Endothelial cell of umbilical vein (primary cell): ENCODE measurements around the gene ANXA6.

Experiments used
- EZH2 ChIP-seq: IDR thresholded peaks from 2 replicates; pipeline ENCODE4 v1.6.1; 2012; ENCODE audit warnings: borderline replicate concordance, low read depth, mild to moderate bottlenecking, moderate library complexity, low read length, inconsistent platforms; ENCODE audit not compliant: severe bottlenecking
- JUN ChIP-seq: IDR thresholded peaks from 2 replicates; pipeline ENCODE4 v1.6.1; 2011; ENCODE audit warnings: borderline replicate concordance, low read depth; ENCODE audit not compliant: insufficient read length, insufficient read depth
- TF ChIP-seq, protein P1 (sequence below), 2 donors: IDR thresholded peaks; 1 replicate in 1 of 2; 2 replicates in 1 of 2; pipeline ENCODE4 v1.5.1; 2011; ENCODE audit warnings: low read length in 2 of 2, mild to moderate bottlenecking in 2 of 2, moderate library complexity in 2 of 2, control low read depth in 1 of 2, inconsistent platforms in 1 of 2, low read depth in 1 of 2; ENCODE audit not compliant: insufficient read depth in 1 of 2; ENCODE audit errors: extremely low read depth in 1 of 2

DNA sequence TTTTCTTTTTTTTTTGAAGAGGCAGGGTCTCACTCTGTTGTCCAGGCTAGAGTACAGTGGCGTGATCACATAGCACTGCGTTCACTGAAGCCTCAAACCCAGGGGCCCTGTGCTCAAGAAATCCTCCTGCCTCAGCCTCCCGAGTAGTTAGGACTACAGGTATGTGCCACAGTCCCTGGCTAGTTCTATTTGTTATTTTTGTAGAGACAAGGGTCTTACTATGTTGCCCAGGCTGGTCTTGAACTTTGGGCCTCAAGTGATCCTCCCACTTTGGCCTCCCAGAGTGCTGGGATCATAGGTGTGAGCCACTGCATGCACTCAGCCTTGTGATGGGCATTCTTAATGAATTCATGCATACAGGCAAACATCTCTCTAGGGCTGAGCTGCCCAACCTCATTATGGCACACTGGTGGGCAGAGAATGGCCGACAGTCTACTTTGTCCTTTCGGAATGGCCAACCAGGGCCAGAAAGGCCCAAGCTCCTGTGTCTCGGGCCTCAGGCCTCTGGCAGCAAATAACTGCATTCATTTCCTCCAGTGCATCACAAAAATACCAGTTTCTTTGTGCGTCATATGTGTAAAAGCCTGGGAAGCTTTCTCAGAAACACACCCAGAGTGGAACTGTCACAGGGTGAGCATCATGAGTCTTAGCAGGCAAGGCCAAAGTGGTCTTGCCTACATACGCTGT lies 27.2 kb downstream of the ANXA6 start:
- TF ChIP-seq, protein P1, sequence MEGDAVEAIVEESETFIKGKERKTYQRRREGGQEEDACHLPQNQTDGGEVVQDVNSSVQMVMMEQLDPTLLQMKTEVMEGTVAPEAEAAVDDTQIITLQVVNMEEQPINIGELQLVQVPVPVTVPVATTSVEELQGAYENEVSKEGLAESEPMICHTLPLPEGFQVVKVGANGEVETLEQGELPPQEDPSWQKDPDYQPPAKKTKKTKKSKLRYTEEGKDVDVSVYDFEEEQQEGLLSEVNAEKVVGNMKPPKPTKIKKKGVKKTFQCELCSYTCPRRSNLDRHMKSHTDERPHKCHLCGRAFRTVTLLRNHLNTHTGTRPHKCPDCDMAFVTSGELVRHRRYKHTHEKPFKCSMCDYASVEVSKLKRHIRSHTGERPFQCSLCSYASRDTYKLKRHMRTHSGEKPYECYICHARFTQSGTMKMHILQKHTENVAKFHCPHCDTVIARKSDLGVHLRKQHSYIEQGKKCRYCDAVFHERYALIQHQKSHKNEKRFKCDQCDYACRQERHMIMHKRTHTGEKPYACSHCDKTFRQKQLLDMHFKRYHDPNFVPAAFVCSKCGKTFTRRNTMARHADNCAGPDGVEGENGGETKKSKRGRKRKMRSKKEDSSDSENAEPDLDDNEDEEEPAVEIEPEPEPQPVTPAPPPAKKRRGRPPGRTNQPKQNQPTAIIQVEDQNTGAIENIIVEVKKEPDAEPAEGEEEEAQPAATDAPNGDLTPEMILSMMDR (IDR thresholded peaks at IDR 0.05; ENCODE audit: extremely low read depth in 1 of 2, insufficient read depth in 1 of 2, low read depth in 1 of 2, low read length in 2 of 2): no peak
- TF ChIP-seq JUN: no peak
- no peak for TF ChIP-seq EZH2
